NCI-H2171 treated with DMSO at 0.1 percent for 48 hours (cell line): ENCODE data around the gene COL6A5.
"Not testable (repeated sequence)": the region's sequence is repeated elsewhere in the genome, so short reads cannot be mapped to it uniquely, and the experiment has no call there.

ENCODE experiments used
- DNase-seq: peaks from one replicate; lab custom pipeline; 2025; lab: John Stamatoyannopoulos, UW

Gene COL6A5, protein sequence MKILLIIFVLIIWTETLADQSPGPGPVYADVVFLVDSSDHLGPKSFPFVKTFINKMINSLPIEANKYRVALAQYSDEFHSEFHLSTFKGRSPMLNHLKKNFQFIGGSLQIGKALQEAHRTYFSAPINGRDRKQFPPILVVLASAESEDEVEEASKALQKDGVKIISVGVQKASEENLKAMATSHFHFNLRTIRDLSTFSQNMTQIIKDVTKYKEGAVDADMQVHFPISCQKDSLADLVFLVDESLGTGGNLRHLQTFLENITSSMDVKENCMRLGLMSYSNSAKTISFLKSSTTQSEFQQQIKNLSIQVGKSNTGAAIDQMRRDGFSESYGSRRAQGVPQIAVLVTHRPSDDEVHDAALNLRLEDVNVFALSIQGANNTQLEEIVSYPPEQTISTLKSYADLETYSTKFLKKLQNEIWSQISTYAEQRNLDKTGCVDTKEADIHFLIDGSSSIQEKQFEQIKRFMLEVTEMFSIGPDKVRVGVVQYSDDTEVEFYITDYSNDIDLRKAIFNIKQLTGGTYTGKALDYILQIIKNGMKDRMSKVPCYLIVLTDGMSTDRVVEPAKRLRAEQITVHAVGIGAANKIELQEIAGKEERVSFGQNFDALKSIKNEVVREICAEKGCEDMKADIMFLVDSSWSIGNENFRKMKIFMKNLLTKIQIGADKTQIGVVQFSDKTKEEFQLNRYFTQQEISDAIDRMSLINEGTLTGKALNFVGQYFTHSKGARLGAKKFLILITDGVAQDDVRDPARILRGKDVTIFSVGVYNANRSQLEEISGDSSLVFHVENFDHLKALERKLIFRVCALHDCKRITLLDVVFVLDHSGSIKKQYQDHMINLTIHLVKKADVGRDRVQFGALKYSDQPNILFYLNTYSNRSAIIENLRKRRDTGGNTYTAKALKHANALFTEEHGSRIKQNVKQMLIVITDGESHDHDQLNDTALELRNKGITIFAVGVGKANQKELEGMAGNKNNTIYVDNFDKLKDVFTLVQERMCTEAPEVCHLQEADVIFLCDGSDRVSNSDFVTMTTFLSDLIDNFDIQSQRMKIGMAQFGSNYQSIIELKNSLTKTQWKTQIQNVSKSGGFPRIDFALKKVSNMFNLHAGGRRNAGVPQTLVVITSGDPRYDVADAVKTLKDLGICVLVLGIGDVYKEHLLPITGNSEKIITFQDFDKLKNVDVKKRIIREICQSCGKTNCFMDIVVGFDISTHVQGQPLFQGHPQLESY (N-terminal part only)

DNA sequence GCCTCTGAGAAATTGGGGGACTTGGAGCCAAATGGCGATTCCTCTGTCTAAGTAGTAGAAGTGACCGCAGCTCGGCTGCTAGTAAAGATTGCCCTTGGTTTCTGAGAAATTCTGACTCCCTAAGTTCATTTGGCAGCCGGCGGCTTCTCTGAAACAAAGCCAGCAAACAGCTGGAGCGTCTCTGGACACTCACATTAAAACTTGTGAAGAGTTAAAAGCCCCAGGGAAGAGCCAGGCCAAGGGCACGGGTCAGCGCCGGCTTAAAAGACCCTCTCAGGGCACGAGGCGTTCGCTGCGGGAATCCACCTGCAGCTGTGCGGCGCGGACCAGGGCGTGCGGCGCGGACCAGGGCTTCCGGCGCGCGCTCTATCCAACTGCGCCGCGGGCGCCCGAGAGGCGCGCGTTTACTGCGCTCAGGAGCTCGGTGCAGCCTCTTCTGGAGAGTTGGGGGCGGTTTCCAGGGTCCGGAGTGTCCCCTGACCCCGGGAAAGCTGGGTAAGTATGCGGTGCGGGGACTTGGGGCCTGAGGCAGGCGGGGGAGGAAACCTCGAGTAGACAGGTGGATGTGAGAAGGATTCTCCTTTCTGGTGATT is at the start of gene COL6A5:
Gene COL6A5, plus strand, starts transcription at position 186 of the 593 bp plus-strand sequence. CDS start 27,967 bp downstream, outside the sequence.
- DNase-seq = no peak

DNA sequence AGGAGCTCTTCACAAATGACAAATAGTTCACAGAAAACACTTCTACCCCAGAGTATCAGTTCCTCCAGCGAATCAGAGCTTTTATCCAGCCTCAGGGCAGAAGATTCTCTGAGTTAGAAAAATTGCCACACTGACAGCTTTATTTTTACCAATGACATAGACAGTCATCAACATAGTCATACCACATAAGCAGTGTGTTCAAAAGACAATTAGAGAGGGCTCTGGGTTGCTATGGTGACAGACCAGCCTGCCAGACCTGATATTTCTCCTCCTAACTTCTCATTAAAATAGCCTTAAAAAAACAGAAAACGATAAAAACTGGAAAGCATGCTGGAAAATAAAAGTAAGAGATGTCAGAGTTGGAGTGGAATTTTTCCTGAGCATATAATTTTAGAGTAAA is 45.9 kb upstream of the COL6A5 start:
- no peak for DNase-seq

DNA sequence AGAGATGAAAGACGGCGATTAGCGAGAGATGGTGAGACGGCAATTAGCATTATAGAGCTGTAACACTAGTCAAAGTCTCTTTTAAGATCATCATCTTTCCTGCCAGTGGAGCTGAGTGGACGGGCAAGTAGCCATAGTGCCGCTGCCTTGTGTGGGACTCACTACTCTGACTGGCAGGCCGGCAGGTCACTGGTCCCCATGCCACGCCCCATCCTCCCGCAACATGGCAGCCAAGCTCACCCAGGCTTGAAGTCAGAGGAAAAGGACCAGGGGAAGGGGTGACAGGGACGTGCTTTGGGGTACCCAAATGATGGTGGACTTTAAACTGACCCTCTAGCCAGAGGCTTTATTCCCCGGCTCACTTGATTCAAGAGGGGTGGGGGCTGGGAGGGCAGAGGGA is 44.6 kb upstream of the COL6A5 start:
- no peak for DNase-seq

DNA sequence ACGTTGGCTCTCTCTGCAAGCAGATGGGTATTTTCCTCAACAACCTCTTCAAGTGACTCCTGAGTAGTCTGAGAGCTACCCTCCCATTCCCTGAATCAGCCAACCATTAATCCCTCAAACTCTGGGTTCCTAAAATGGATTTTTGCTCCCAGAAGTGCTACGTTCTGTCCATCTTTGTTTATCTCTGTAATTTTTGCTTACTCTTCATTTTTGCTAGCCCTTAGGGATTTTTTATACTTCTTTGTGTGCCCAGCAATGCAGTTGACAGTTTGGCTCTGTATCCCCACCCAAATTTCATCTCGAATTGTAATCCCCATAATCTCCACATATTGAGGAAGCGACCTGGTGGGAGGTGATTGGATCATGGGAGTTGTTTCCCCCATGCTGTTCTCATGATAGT is 35.4 kb upstream of the COL6A5 start:
- no peak for DNase-seq

DNA sequence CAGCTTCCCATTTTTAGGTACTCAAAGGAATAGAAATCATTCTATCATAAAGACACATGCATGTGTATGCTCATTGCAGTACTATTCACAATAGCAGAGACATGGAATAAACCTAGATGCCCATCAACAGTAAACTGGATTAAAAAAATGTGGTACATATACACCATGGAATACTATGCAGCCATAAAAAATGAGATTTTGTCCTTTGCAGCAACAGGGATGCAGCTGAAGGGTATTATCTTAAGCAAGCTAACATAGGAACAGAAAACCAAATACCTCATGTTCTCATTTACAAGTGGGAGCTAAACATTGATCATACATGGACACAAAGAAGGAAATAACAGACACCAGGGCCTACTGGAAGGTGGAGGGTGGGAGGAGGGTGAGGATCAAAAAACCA is 33.1 kb upstream of the COL6A5 start:
- no peak for DNase-seq

DNA sequence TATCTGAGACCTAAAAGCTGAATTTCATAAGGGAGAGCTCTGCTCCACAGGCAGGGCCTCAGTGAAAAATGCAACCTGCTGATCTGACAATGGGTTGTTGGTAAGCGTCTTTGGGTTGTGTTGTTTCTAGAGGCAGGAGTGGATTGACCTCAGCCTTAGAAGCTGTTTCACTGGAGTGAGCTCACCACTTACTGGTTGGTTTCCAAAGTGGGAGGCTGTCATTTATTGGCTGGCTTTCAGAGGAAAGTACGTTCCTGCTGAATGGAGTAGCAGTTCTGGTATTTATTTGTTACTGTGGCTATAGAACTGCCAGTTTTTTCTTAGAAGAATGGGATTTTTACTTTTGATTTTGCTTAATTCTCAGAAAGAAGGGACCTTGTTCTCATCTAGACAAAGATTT is 29.3 kb upstream of the COL6A5 start:
- no peak for DNase-seq

DNA sequence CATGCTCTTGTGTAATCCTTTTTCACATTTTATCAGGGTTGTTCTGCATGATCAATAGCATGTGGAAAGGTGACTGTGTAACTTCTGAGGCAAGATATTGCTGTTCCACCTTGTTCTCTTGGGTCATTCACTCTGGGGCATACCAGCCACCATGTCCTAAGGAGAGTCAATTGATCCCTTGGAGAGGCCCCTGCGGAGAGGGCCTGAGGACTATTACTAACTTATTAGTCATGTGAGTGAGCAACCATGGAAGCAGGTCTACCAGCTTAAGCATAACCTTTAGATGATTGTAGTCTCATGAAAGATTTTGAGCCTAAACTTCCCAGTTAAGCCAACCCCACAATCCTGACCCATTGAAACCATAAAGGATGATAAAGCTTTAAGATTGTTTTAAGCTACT is 22.0 kb upstream of the COL6A5 start:
- DNase-seq = no peak

DNA sequence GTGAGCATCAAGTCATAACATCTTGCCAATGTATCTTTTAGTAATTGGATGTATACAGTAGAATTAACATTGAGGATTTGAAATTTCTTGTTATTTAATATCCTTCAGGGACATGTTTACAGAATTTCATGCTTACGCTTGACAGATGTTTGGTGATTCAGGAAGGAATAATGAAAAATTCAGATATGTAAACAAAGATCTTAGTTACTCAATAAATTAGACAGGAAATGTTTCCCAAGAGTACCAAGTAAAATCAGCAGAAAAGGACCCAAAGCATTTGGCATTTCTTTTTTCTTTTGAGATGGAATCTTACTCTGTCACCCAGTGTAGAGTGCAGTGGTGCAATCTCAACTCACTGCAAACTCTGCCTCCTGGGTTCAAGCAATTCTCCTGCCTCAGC is 4.7 kb upstream of the COL6A5 start:
- DNase-seq = no peak

DNA sequence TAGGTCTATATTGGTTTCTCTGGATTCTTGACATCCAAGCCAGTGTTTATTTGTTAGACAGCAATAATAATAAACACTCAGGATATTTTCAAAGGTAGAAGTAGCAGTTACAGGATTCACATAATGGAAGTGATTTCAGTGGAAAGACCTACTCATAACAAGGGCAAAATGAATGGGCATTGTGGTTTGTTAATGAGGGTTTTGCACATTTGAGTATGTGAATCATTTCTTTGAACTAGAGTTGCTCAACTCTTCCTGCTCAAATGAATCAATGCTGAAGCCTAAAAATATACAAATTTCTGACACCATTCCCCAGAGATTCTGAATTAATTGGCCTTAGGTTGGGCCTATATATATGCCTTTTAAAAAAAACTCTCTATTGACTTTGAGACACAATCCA is 4.1 kb upstream of the COL6A5 start:
- no peak for DNase-seq

DNA sequence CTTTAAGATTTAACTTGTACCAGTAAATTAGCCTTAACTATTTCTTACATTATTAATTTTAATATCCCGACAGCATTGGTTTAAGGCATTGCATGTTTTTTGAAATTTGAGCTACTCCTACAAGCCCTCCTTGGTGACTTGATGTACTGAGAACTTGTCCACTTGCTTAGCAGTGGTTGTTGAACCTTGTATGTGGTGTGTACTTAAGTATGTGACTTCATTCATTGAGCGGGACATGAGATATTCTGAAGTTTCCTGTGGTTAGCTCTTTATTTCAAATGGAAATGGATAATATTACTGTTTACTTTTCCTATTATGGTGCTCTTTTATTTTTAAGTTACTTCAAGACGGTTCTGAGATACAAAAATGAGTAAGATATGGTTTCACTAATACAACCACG is 3.6 kb upstream of the COL6A5 start:
- no peak for DNase-seq

DNA sequence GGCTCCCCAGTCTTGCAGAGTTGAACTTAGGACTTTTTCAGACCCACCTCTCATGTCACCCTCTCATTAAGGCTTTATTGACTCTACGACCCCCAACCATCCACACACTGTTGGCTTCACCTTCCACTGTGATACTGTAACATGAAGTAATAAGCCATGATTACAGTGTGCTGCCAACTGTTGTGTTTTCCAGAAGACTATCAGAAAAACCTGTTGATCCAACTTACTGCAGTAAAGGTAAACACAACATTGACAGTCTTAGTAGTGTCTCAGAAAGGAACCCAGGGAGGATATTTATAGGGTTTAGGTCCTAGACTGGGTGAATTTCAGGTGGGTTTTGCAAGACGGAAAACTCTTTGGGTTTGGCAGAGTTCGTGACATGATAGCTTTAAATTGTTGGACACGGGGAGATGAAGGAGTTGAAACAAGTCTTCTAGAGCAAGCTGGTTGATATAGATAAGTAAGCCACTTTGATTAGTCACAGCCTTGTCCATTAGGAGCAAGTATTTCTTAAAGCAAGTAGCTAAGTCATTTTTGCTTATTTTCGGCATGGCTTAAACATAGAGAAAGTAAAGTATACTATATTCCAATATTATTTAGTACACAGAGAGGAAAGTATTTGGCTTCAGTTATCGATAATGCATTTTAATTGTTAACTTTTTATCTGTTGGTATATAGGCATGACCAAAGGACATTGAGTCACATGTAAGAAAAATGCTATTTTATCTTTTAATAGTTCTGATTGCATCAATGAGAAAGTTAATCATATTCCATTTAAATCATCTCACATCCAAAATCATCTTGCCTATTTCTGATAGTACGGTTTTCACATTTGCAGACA is 2.4 kb upstream of the COL6A5 start:
- no peak for DNase-seq

DNA sequence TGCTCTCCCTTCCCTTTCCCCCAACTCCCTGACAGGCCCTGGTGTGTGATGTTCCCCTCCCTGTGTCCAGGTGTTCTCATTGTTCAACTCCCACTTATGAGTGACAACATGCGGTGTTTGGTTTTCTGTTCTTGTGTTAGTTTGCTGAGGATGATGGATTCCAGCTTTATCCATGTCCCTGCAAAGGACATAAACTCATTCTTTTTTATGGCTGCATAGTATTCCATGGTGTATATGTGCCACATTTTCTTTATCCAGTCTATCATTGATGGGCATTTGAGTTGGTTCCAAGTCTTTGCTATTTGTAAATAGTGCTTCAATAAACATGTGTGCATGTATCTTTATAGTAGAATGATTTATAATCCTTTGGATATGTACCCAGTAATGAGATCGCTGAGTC is 2.8 kb downstream of the COL6A5 start:
- DNase-seq = not testable (repeated sequence)

DNA sequence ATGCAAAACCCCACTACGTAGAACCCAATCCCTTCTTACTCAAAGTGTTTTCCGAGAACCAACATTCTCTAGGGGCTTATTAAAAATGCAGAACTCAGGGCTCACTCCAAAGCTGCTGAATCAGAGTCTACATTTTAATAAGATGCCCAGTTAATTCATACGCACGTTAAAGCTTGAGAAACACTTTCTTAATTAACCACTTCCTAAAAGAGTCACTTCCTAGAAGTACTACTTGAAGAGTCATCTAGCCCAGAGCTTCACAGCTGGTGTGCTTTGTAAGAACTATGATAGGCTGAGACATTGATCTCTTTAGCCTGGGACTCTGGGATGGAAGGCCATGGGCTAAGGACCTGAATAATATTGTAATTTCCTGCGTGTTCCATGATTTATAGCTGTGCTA is 9.0 kb downstream of the COL6A5 start:
- DNase-seq = no peak

DNA sequence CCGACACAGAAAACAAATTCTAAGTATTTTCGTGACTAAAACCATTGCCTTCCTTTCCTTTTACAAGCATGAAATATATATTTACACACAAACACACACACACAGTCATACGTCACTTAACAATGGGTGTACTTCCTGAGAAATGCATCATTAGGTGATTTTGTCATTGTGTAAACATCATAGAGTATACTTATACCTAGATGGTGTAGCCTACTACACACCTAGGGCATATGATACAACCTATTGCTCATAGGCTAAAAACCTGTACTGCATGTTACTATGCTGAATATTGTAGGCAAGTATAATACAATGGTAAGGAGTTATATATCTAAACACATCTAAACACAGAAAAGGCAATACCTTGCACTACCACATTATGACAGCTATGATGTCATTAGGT is 28.6 kb downstream of the COL6A5 start:
- no peak for DNase-seq

DNA sequence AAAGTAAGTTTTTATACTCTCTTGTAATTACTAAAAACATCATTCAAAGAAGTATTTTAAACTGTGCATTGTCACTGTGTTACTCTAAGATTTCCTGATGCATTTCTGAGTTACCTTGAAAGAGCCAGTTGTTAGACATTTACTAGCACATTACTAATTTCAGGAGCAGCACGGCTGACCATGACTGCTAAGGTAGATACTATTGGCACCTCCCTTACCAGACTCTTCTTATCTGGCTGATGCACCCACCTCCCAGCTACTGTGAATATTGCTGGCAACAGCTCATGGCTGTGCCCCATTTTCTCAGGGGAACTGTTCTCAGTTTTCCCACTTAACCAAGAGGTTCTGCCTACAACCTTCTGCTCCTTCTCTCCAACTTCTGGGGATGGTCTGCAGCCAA is 29.4 kb downstream of the COL6A5 start:
- no peak for DNase-seq

DNA sequence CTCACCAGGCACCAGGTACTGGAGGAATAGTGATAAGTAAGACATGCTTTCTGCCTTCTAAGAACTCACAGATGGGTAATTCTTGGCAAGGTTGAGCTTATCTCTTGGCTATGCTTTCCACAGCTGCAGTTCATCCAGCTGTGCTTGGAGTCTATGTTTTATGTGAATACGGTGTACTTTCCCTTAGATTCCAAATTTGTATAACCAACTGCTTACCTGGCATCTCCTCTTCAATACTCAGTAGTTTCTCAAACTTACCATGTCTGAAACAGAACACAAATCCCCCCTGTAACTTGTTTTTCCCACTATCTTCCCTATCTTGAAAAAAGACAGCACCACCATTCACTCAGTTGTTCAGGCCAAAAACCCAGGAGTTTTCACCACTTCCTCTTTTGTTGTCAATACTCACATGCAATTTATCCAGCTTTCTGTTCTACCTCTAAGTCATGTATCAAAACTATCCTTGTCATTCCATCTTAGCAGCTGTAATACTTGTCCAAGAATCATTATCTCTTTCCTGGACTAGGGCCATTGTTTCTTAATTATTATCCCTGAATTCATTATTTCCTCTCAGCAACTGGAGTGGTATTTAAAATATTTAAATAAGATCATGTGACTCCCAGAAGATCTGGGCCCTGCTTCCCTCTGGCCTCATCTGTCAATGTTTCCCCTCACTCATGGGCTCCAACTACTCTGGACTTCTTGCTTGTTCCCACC is 32.6 kb downstream of the COL6A5 start:
- DNase-seq = no peak

DNA sequence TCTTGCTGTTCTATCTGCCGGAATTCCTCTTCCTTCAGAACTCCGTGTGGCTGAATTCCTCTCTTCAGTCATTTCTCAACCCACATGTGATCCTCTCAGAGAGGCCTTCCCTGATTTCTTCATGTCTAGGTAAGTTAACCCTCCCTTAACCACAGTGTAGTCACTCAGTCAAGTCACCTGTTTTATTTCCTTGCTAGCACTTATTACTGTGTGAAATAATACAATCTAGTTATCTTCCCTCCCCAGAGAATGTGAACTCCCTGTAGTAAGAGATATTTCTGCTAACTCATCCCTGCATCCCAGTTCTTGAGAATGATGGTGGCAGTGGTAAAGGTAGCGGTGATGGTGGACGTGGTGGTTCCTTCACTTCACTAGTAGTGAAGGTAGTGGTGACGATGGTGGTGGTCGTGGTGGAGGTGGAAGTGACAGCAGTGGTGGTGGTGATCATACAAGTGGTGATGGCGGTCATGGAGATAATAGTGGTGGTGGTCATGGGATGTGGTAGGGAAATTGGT is 33.3 kb downstream of the COL6A5 start:
- DNase-seq = no peak

DNA sequence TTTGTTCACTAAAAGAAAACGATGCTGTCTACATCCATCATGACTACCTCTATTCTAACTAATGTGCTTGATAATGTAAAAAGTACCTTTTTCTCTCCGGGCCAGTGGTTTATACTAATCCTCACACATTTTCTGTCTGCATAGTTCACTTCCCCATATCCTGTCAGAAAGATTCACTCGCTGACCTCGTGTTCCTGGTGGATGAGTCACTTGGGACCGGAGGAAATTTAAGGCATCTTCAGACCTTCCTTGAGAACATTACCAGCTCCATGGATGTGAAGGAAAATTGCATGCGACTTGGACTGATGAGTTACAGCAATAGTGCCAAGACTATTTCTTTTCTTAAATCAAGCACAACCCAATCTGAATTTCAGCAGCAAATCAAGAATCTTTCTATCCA is 33.8 kb downstream of the COL6A5 start:
- DNase-seq = no peak

DNA sequence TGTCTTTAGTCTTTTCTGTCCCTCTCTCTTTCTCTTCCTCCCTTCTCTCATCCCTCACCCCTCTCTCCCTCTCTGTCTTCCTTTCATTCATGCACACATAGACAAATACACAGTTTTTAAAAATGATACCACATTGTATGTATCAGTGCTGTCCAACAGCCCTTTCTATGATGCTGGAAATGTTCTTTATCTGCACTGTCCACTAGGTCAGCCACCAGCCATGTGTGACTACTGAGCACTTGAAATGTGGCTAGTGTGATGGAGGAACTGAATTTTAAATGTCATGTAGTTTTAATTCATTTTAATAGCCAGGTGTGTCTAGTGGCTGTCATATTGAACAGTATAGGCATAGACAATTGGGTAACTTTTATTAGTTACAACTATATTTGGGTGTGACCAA is 34.9 kb downstream of the COL6A5 start:
- no peak for DNase-seq

DNA sequence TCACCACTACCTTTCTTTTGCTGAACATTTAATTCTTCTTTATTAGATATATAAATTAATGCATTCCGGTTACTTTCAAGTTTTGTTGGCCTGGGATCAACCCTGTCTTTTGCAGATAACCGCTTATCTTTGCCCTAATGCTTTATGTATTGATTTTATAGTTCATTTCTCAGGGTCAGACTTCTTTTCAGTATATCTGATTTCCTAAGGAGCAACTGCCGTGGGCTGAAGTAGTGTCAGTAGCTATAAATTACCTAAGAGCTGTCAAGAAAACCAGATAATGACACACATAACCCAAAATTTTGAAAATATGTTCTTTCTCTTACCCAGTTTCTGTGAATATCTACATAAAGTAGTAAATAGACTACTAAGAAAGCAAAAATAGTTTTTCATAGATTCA is 38.0 kb downstream of the COL6A5 start:
- no peak for DNase-seq
